Uterus (tissue), 2 donors: Measurements from ENCODE around the gene NRXN2.

ENCODE experiments used
- CTCF ChIP-seq, 4 experiments: fragments of 200-600 bp in 2 of 4; fragments of 450-650 bp in 2 of 4; sonication (generic) in 2 of 4; IDR thresholded peaks; one replicate each; pipeline ENCODE4 v1.5.1; 2016 to 2019; ENCODE audit warnings: antibody characterized with exemption in 4 of 4, mild to moderate bottlenecking in 2 of 4, moderate library complexity in 1 of 4
- POLR2A ChIP-seq, 2 donors: fragments of 450-650 bp; IDR thresholded peaks; one replicate each; pipeline ENCODE4 v1.6.1; 2016; ENCODE audit warnings: antibody characterized with exemption in 2 of 2, mild to moderate bottlenecking in 1 of 2, moderate library complexity in 1 of 2

GRCh38 chr11:64694026-64694755 is 28.8 kb downstream of the NRXN2 start:
- no peak for TF ChIP-seq CTCF (IDR thresholded peaks at IDR 0.05)
- TF ChIP-seq POLR2A (IDR thresholded peaks at IDR 0.05), result no peak
